GM21390 (cell line): ENCODE results near the gene RAB42.
A peak's percentile ranks its signal among the peaks of the same experiment; 100 is the strongest.
"Not testable (repeated sequence)": the region's sequence is repeated elsewhere in the genome, so short reads cannot be mapped to it uniquely, and the experiment has no call there.

Experiments
- ATAC-seq: cut with Tn5 transposase; IDR thresholded peaks from one replicate; pipeline ENCODE4 v1.9.1; 2021; ENCODE audit not compliant: unreplicated experiment

The RAB42 gene

GRCh38 chr1:28591708-28592320, at the start of gene RAB42:
TSS of gene RAB42 (plus strand) at chr1:28592265. CDS start at chr1:28592512, 247 bp downstream.
- no peak for ATAC-seq

- ATAC-seq = no peak
Measured at GRCh38 chr1:28545246-28545628, 46.8 kb upstream of the RAB42 start.

GRCh38 chr1:28548318-28548717, 43.7 kb upstream of the RAB42 start:
- no peak for ATAC-seq

GRCh38 chr1:28551381-28551780, 40.7 kb upstream of the RAB42 start:
- ATAC-seq = no peak

GRCh38 chr1:28552758-28553663, 39.1 kb upstream of the RAB42 start, which contains the start of gene TRNAU1AP:
TSS of gene TRNAU1AP (plus strand) at chr1:28553085. CDS start at chr1:28553111, 26 bp downstream.
- ATAC-seq = peak; percentile 91

GRCh38 chr1:28560886-28561285, 31.2 kb upstream of the RAB42 start:
- ATAC-seq = no peak

- no peak for ATAC-seq
Measured at GRCh38 chr1:28564310-28564709, 27.8 kb upstream of the RAB42 start.

GRCh38 chr1:28565040-28565439, 27.0 kb upstream of the RAB42 start:
- no peak for ATAC-seq

GRCh38 chr1:28565726-28566125, 26.3 kb upstream of the RAB42 start:
- ATAC-seq = no peak

- ATAC-seq = no peak
Measured at GRCh38 chr1:28566931-28567330, 25.1 kb upstream of the RAB42 start.

GRCh38 chr1:28571911-28572310, 20.2 kb upstream of the RAB42 start:
- ATAC-seq = no peak

- ATAC-seq = not testable (repeated sequence)
Measured at GRCh38 chr1:28572891-28573290, 19.2 kb upstream of the RAB42 start.

GRCh38 chr1:28573564-28573963, 18.5 kb upstream of the RAB42 start:
- no peak for ATAC-seq

GRCh38 chr1:28577052-28577678, 14.9 kb upstream of the RAB42 start:
- no peak for ATAC-seq

- ATAC-seq = no peak
Measured at GRCh38 chr1:28577738-28578536, 14.1 kb upstream of the RAB42 start.

GRCh38 chr1:28578696-28579218, 13.3 kb upstream of the RAB42 start:
- no peak for ATAC-seq

GRCh38 chr1:28579401-28579800, 12.7 kb upstream of the RAB42 start:
- ATAC-seq = no peak

- ATAC-seq = peak; percentile 15
Measured at GRCh38 chr1:28580722-28581530, 11.1 kb upstream of the RAB42 start.

GRCh38 chr1:28581531-28582247, 10.4 kb upstream of the RAB42 start:
- peak; percentile 89 for ATAC-seq
